Tibial nerve (tissue), 4 donors: ENCODE results near the gene KCTD11. TPM values are rescaled to one million over a fixed set of nuclear protein-coding genes. Genes with fewer than 3 reads are reported as not detected.
"Not testable (repeated sequence)": the region's sequence is repeated elsewhere in the genome, so short reads cannot be mapped to it uniquely, and the experiment has no call there.

Experiments used
- DNase-seq, 2 donors: peaks; one replicate each; pipeline ENCODE4 v3.0.0-alpha.2; 2019; ENCODE audit warnings: low spot score in 2 of 2
- H3K27ac ChIP-seq, 4 donors: fragments of 200-600 bp; sonication (generic) in 3 of 4; one replicate each; pipeline ENCODE4 v1.5.1; 2017 to 2019; ENCODE audit warnings: mild to moderate bottlenecking in 1 of 4
- H3K27me3 ChIP-seq, 2 donors: fragments of 200-600 bp; sonication (generic) in 1 of 2; one replicate each; pipeline versions ENCODE4 v1.5.1 to v1.6.0; 2017 to 2019
- H3K36me3 ChIP-seq, 3 donors: fragments of 200-600 bp; sonication (generic); one replicate each; pipeline ENCODE4 v1.5.1; 2018 to 2019
- H3K4me1 ChIP-seq, 4 donors: fragments of 200-600 bp; sonication (generic) in 3 of 4; one replicate each; pipeline ENCODE4 v1.5.1; 2017 to 2019
- H3K4me3 ChIP-seq, 4 donors: fragments of 200-600 bp; sonication (generic) in 3 of 4; one replicate each; pipeline ENCODE4 v1.5.1; 2017 to 2019; ENCODE audit warnings: mild to moderate bottlenecking in 1 of 4, moderate library complexity in 1 of 4
- H3K9me3 ChIP-seq, 4 donors: fragments of 200-600 bp; sonication (generic) in 3 of 4; one replicate each; pipeline ENCODE4 v1.5.1; 2017 to 2019
- CTCF ChIP-seq, 5 experiments: fragments of 200-600 bp in 3 of 5; fragments of 450-650 bp in 2 of 5; sonication (generic) in 3 of 5; IDR thresholded peaks; one replicate each; pipeline ENCODE4 v1.5.1; 2016 to 2019; ENCODE audit warnings: antibody characterized with exemption in 5 of 5, mild to moderate bottlenecking in 3 of 5, moderate library complexity in 2 of 5
- EP300 ChIP-seq, 2 donors: sonication (generic); formaldehyde crosslinking; IDR thresholded peaks; one replicate each; pipeline ENCODE4 v1.6.1; 2017; ENCODE audit warnings: antibody characterized with exemption in 2 of 2, mild to moderate bottlenecking in 1 of 2
- POLR2A ChIP-seq, 2 donors: fragments of 450-650 bp; IDR thresholded peaks; one replicate each; pipeline ENCODE4 v1.6.1; 2017; ENCODE audit warnings: antibody characterized with exemption in 2 of 2, mild to moderate bottlenecking in 2 of 2, moderate library complexity in 2 of 2
- WGBS, 2 donors: methylation state at CpG; one replicate each; pipeline ENCODE4 v1.1.5; 2018; 5-methylcytosine and 5-hydroxymethylcytosine counted together
- total RNA-seq, 4 donors: library from RNA; depleted of rRNA; stranded (reverse); fragments of >200 nt; gene quantifications; one replicate each; pipeline ENCODE4 v1.1.0, GENCODE V29; 2016

The KCTD11 gene
- total RNA-seq, 4 donors from 2014 or later: 25.3 to 35.4 (median 28.7) TPM

GRCh38 chr17:7367083-7367482 is 15.1 kb downstream of the KCTD11 start:
- Histone ChIP-seq H3K27me3 (no peaks in the 10 kb centered on the region), H3K4me3 (no peak overlapping the region), H3K36me3 (no peaks in the 10 kb centered on the region), H3K4me1 (no peaks in the 10 kb centered on the region), H3K9me3 (no peaks in the 10 kb centered on the region), H3K27ac (no peak overlapping the region)
- DNase-seq: no peak
- TF ChIP-seq POLR2A (IDR thresholded peaks at IDR 0.05) (no peak), EP300 (IDR thresholded peaks at IDR 0.05) (no peak), CTCF (IDR thresholded peaks at IDR 0.05) (no peak)
- 70 to 83% methylated on average over 8 of the region's 8 CpGs for WGBS, 2 donors

- H3K4me3 ChIP-seq: no peak overlapping the region
- H3K36me3 ChIP-seq: no peaks in the 10 kb centered on the region
- no peaks in the 10 kb centered on the region for H3K4me1 ChIP-seq
- no peaks in the 10 kb centered on the region for H3K27me3 ChIP-seq
- 61 to 65% methylated on average over 13 of the region's 13 CpGs for WGBS, 2 donors
- no peaks in the 10 kb centered on the region for H3K9me3 ChIP-seq
- no peak overlapping the region for H3K27ac ChIP-seq
- TF ChIP-seq POLR2A (IDR thresholded peaks at IDR 0.05): no peak
- TF ChIP-seq CTCF (IDR thresholded peaks at IDR 0.05): no peak
- no peak for TF ChIP-seq EP300 (IDR thresholded peaks at IDR 0.05)
- DNase-seq: no peak
These were observed 16.1 kb downstream of the KCTD11 start for GRCh38 chr17:7367918-7368598.

- H3K9me3 ChIP-seq, H3K27me3 ChIP-seq, H3K4me1 ChIP-seq, H3K4me3 ChIP-seq, H3K36me3 ChIP-seq, H3K27ac ChIP-seq, DNase-seq: not testable (repeated sequence)
- 86 to 87% methylated on average over 5 of the region's 5 CpGs for WGBS, 2 donors
These were observed 16.6 kb downstream of the KCTD11 start for GRCh38 chr17:7368599-7368994.

GRCh38 chr17:7369825-7370224 is 17.9 kb downstream of the KCTD11 start:
- WGBS, 2 donors: 76 to 86% methylated on average over 5 of the region's 5 CpGs
- Histone ChIP-seq H3K27me3 (no peaks in the 10 kb centered on the region), H3K9me3 (no peaks in the 10 kb centered on the region), H3K4me3 (no peak overlapping the region), H3K4me1 (no peaks in the 10 kb centered on the region), H3K27ac (no peak overlapping the region), H3K36me3 (no peaks in the 10 kb centered on the region)
- no peak for TF ChIP-seq POLR2A (IDR thresholded peaks at IDR 0.05)
- no peak for TF ChIP-seq CTCF (IDR thresholded peaks at IDR 0.05)
- no peak for TF ChIP-seq EP300 (IDR thresholded peaks at IDR 0.05)
- no peak for DNase-seq

DNA sequence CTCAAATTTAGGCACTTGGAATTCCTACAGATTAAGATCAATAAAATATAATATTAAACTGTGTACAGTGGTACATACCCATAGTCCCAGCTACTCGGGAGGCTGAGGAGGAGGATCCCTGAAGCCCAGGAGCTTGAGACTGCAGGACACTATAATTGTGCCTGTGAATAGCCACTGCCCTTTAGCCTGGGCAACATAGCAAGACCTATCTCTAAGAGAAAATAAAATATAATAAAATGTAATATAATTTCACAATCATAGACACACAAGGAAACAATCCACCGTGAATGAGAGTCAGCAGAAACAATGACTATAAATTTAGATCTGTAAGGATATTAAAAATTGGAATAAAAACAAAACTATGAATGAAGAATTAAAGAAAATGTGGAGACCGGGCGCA is 18.9 kb downstream of the KCTD11 start:
- no peak overlapping the region for H3K27ac ChIP-seq
- no peaks in the 10 kb centered on the region for H3K36me3 ChIP-seq
- no peaks in the 10 kb centered on the region for H3K9me3 ChIP-seq
- TF ChIP-seq EP300 (IDR thresholded peaks at IDR 0.05) (no peak), CTCF (IDR thresholded peaks at IDR 0.05) (no peak), POLR2A (IDR thresholded peaks at IDR 0.05) (no peak)
- peaks cover 0 to 6% of the 10 kb centered on the region in 2 donors for H3K27me3 ChIP-seq
- no peak overlapping the region for H3K4me3 ChIP-seq
- 86% methylated on average over 4 of the region's 4 CpGs for WGBS, 2 donors
- no peaks in the 10 kb centered on the region for H3K4me1 ChIP-seq
- DNase-seq: no peak

DNA sequence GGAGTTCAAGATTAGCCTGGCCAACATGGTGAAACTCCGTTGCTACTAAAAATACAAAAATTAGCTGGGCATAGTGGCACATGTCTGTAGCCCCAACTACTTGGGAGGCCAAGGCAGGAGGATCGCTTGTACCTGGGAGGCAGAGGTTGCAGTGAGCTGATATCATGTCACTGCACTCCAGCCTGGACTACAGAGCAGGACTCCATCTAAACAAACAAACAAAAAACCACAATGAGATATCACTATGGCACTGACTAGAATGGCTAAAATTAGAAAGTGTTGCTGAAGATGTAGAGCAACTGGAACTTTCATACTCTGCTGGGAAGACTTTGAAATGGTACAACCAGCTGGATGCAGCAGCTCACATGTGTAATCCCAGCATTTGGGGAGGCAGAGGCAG is 22.4 kb downstream of the KCTD11 start:
- Histone ChIP-seq H3K4me3 (no peak overlapping the region), H3K9me3 (no peaks in the 10 kb centered on the region), H3K36me3 (no peaks in the 10 kb centered on the region), H3K27ac (no peak overlapping the region), H3K27me3 (peaks cover 0 to 15% of the 10 kb centered on the region in 2 donors), H3K4me1 (no peaks in the 10 kb centered on the region)
- TF ChIP-seq CTCF (IDR thresholded peaks at IDR 0.05) (no peak), POLR2A (IDR thresholded peaks at IDR 0.05) (no peak), EP300 (IDR thresholded peaks at IDR 0.05) (no peak)
- 89 to 91% methylated on average over 2 of the region's 2 CpGs for WGBS, 2 donors
- no peak for DNase-seq
